Naive B cell (primary cell): ENCODE measurements around the gene AMDHD1. TPM values are rescaled to one million over a fixed set of nuclear protein-coding genes. Genes with fewer than 3 reads are reported as not detected.

Experiments
- ATAC-seq, 2 donors: fragments of 150-1000 bp; cut with Tn5 transposase; 2 replicates each; pipeline ENCODE4 v1.10.0; 2021; ENCODE audit warnings: low read depth in 2 of 2, mild to moderate bottlenecking in 2 of 2, moderate library complexity in 2 of 2
- DNase-seq: peaks from one replicate; pipeline ENCODE4 v3.0.0; 2022
- H3K27ac Mint-ChIP-seq, 6 donors: one replicate each; pipeline ENCODE4 v1.8.0; 2020 to 2022; ENCODE audit warnings: mild to moderate bottlenecking in 6 of 6, mixed read lengths in 6 of 6, moderate library complexity in 5 of 6, inconsistent platforms in 2 of 6
- H3K27me3 Mint-ChIP-seq, 3 donors: one replicate each; pipeline ENCODE4 v1.8.0; 2021 to 2022; ENCODE audit warnings: mixed read lengths in 3 of 3, mild to moderate bottlenecking in 1 of 3
- H3K36me3 Mint-ChIP-seq, 2 donors: one replicate each; pipeline ENCODE4 v1.8.0; 2020 to 2022; ENCODE audit warnings: mixed read lengths in 2 of 2, inconsistent platforms in 1 of 2, mild to moderate bottlenecking in 1 of 2
- H3K4me1 Mint-ChIP-seq, 3 donors: one replicate each; pipeline ENCODE4 v1.8.0; 2020 to 2022; ENCODE audit warnings: mixed read lengths in 3 of 3, inconsistent platforms in 1 of 3, mild to moderate bottlenecking in 1 of 3, moderate library complexity in 1 of 3
- H3K4me3 Mint-ChIP-seq, 8 donors: one replicate each; pipeline ENCODE4 v1.8.0; 2020 to 2022; ENCODE audit warnings: mild to moderate bottlenecking in 8 of 8, mixed read lengths in 8 of 8, moderate library complexity in 8 of 8, inconsistent platforms in 2 of 8
- H3K9me3 Mint-ChIP-seq, 7 donors: one replicate each; pipeline ENCODE4 v1.8.0; 2020 to 2022; ENCODE audit warnings: mixed read lengths in 7 of 7, mild to moderate bottlenecking in 5 of 7, inconsistent platforms in 2 of 7, moderate library complexity in 1 of 7
- polyA plus RNA-seq, 6 donors: library from polyadenylated mRNA; unstranded; fragments of 300-500 nt; fragmentation: Illumina TruSeq; gene quantifications; one replicate each; pipeline ENCODE4 v1.2.3, GENCODE V29; 2021; ENCODE audit warnings: low read depth in 6 of 6

The AMDHD1 gene
- under 1 TPM in 4 of 6 donors, not detected in 2; 0.20 to 0.85 (median 0.39) TPM for polyA plus RNA-seq

DNA sequence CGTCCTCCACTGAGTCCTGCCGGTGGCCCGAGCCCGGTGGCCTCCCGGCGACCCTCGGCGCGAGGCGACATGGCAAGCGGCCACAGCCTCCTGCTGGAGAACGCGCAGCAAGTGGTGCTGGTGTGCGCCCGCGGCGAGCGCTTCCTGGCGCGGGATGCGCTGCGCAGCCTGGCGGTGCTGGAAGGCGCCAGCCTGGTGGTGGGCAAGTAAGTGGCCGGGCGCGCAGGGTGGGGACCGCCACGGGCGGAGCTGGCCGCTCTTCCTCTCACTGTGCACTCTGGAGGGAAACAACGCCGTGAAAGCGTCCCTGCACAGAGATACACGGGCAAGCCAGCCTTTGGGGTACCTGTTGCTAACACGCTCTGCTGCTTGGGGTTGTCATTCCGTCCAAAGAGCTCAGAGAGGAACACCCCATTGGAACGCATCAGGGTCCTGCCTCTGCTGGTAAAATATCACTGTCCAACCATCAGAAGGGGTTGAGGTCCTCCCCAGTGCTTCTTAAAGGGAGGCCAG, at the start of gene AMDHD1:
TSS of gene AMDHD1 (plus strand) at position 2 of the 513 bp plus-strand sequence. CDS start at position 70, 68 bp downstream.
- Mint-ChIP-seq H3K9me3 (no peaks in the 10 kb centered on the region), H3K27me3 (peaks cover 0 to 9% (median 0%) of the 10 kb centered on the region in 3 donors), H3K4me3 (peak within 1 kb of the TSS; percentile 91 to 99 (median 96)), H3K4me1 (peaks cover 7 to 11% (median 11%) of the 10 kb centered on the region in 3 donors), H3K36me3 (no peaks in the 10 kb centered on the region), H3K27ac (peak within 1 kb of the TSS; percentile 55 to 96 (median 92))
- ATAC-seq (peak; percentile 66 to 68), DNase-seq (peak; percentile 50)

DNA sequence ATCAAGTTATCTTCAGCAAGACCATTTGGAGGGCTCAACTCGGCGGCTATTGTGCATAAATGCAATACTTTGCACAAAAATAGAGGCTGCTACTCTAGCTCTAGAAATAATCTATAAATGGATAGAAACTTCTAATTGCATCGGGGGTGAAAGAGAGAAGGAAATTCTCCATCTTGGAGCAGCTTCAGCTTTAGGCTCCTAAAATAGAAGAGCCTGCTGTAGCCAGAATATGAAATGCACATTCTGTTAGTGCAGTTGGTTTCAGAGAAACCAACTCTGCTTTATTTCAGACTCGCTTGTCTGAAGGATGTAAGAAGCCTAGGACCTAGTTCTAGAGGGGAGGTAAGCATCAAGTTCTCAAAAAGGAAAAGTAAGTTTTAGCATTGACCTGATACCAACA, 46.3 kb upstream of the AMDHD1 start:
- H3K27ac Mint-ChIP-seq: no peak overlapping the region
- no peak for ATAC-seq

DNA sequence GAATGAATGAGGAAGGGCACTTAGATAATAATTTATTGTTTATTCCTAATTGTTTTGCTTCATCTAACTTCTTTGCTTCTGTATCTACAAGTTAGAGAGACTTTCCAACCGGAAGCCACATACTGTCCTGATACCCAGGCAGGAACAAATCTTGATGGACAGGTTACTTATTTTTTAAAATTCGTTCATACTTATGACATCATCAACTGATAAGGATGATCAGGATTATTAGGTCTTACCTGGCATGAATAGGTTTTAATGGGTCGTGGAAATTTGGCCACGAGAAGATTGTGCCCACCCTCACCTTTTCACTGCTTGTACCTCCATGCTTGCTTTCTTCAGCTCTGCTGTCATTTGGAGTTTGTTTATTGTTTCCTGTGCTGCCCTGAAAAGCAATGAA, 45.0 kb upstream of the AMDHD1 start:
- ATAC-seq (no peak), DNase-seq (no peak)
- H3K9me3 Mint-ChIP-seq: peaks cover under 1 to 12% (median 2%) of the 10 kb centered on the region in 7 donors
- peaks cover 21 to 24% (median 23%) of the 10 kb centered on the region in 3 donors for H3K27me3 Mint-ChIP-seq
- H3K36me3 Mint-ChIP-seq: no peaks in the 10 kb centered on the region
- H3K4me1 Mint-ChIP-seq: no peaks in the 10 kb centered on the region
- no peak overlapping the region for H3K27ac Mint-ChIP-seq
- no peak overlapping the region for H3K4me3 Mint-ChIP-seq

More for the DNA sequence above, 46.3 kb upstream of the AMDHD1 start:
- H3K36me3 Mint-ChIP-seq: no peaks in the 10 kb centered on the region
- H3K27me3 Mint-ChIP-seq: peaks cover 19 to 24% (median 21%) of the 10 kb centered on the region in 3 donors
- H3K9me3 Mint-ChIP-seq: peaks cover 0 to 4% (median 0%) of the 10 kb centered on the region in 7 donors
- H3K4me3 Mint-ChIP-seq: no peak overlapping the region
- H3K4me1 Mint-ChIP-seq: no peaks in the 10 kb centered on the region
- DNase-seq: no peak

DNA sequence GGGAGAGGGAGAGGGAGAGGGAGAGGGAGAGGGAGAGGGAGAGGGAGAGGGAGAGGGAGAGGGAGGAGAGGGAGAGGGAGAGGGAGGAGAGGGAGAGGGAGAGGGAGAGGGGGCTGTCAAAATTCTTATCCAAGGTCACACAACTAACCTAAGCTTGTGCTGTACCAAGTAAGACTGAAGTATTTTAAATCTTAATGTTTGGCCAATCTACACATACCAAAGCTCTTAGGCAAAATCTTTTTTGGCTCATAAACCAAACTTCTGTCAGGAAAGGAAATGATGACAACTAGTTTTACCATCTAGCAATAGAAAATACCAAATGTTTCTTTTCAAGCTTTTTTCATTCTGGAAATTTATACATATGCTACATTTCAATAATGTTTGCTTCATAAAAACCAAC, 34.6 kb upstream of the AMDHD1 start:
- Mint-ChIP-seq H3K27me3 (peaks cover 17 to 43% (median 24%) of the 10 kb centered on the region in 3 donors), H3K4me3 (no peak overlapping the region), H3K27ac (no peak overlapping the region), H3K9me3 (peaks cover 0 to 6% (median 2%) of the 10 kb centered on the region in 7 donors), H3K36me3 (no peaks in the 10 kb centered on the region), H3K4me1 (peaks cover 0 to 7% (median 0%) of the 10 kb centered on the region in 3 donors)
- ATAC-seq: no peak
- no peak for DNase-seq

DNA sequence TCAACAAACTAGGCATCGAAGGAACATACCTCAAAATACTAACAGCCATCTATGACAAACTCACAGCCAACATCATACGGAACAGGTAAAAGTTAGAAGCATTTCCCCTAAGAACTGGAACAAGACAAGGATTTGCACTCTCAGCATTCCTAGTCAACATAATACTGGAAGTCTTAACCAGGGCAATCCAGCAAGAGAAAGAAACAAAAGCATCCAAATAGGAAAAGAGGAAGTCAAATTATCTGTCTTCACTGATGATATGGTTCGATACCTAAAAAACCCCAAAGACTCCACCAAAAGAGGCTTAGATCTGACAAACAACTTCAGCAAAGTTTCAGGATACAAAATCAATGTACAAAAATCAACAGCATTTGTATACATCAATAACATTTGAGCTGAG, 33.3 kb upstream of the AMDHD1 start:
- Mint-ChIP-seq H3K36me3 (no peaks in the 10 kb centered on the region), H3K4me1 (peaks cover 0 to 7% (median 0%) of the 10 kb centered on the region in 3 donors), H3K27me3 (peaks cover 12 to 33% (median 24%) of the 10 kb centered on the region in 3 donors), H3K9me3 (peaks cover 0 to 1% (median 0%) of the 10 kb centered on the region in 7 donors), H3K27ac (no peak overlapping the region), H3K4me3 (no peak overlapping the region)
- ATAC-seq: no peak
- DNase-seq: no peak

DNA sequence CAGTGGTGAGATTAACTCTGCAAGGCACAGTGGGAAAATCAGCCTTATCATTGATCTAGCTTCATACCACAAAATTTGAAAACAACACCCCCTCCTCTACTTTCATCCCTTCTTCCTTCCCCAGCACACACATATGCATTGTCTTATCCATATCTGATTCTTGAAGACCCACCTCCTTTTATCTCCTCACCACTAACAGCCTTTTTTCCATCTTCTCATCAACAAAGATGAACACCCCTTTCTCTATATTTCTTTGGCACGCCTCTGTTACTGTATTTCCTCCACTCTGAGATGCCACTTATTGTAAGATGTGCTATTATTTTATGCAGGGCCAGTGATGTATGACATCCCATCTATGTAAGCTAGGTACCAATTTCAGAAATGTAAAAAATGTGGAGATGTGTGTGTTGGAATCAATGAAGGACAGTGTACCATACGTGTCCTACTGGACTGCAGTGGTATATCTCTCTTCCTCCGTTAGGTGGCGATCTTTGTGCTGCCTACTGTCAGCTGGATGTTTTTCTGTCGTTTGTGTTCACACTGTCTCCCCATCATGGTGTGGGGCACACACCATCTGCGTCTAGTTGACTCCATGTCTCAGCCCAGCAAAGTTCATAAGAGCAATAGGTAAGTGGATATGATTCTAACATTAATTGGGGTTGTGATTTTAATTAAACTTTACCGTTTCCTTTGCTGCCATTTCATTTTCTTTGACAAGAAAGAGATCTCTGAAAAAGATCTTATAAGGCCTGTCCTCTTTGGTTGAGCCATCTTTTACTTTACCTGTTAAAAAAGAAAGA, 24.7 kb upstream of the AMDHD1 start:
- H3K27me3 Mint-ChIP-seq: peaks cover 0 to 8% (median 0%) of the 10 kb centered on the region in 3 donors
- H3K4me3 Mint-ChIP-seq: no peak overlapping the region
- ATAC-seq: peak; percentile 81 to 91
- H3K4me1 Mint-ChIP-seq: peaks cover 0 to 6% (median 4%) of the 10 kb centered on the region in 3 donors
- peaks cover 0 to 3% (median 0%) of the 10 kb centered on the region in 7 donors for H3K9me3 Mint-ChIP-seq
- DNase-seq: peak; percentile 44
- H3K36me3 Mint-ChIP-seq: no peaks in the 10 kb centered on the region
- no peak overlapping the region for H3K27ac Mint-ChIP-seq

GRCh38 chr12:95919110-95919509, 24.0 kb upstream of the AMDHD1 start:
- Mint-ChIP-seq H3K4me3 (no peak overlapping the region), H3K9me3 (peaks cover 0 to 3% (median 0%) of the 10 kb centered on the region in 7 donors), H3K27ac (no peak overlapping the region), H3K4me1 (peaks cover 0 to 6% (median 4%) of the 10 kb centered on the region in 3 donors), H3K27me3 (peaks cover 0 to 8% (median 0%) of the 10 kb centered on the region in 3 donors), H3K36me3 (no peaks in the 10 kb centered on the region)
- ATAC-seq (no peak), DNase-seq (no peak)

DNA sequence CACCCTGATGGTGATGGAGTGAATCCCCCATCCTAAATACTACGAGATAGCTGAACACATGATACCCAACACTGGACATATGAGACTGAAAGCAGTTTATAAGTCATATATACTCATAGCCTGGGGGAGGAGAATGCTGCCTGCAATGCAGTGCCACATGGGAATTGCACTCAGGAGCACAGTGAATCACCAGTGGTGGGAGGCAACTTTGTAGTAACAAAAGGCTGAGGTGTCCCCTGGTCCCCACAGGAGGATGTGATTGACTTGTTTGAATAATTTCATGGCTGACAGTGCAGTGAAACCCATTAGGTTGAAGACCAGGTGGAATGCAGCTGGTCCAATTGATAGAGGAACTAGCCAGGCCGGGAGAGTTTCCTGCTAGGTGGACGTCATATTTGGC, 20.9 kb upstream of the AMDHD1 start:
- H3K36me3 Mint-ChIP-seq: no peaks in the 10 kb centered on the region
- H3K27ac Mint-ChIP-seq: peak overlapping the region in 1 of 6 donors; percentile 35
- peaks cover 0 to 6% (median 4%) of the 10 kb centered on the region in 3 donors for H3K4me1 Mint-ChIP-seq
- no peak for DNase-seq
- H3K27me3 Mint-ChIP-seq: peaks cover 0 to 5% (median 0%) of the 10 kb centered on the region in 3 donors
- peak; percentile 41 to 47 for ATAC-seq
- no peak overlapping the region for H3K4me3 Mint-ChIP-seq
- H3K9me3 Mint-ChIP-seq: peaks cover 0 to 3% (median 0%) of the 10 kb centered on the region in 7 donors

GRCh38 chr12:95940514-95940913, 2.6 kb upstream of the AMDHD1 start:
- DNase-seq (no peak), ATAC-seq (no peak)
- Mint-ChIP-seq H3K36me3 (no peaks in the 10 kb centered on the region), H3K4me1 (peaks cover 7 to 11% (median 11%) of the 10 kb centered on the region in 3 donors), H3K9me3 (no peaks in the 10 kb centered on the region), H3K27me3 (peaks cover 0 to 5% (median 0%) of the 10 kb centered on the region in 3 donors), H3K4me3 (peak overlapping the region in 2 of 8 donors; percentile 75 to 99), H3K27ac (peak overlapping the region in 2 of 6 donors; percentile 20 to 87)

DNA sequence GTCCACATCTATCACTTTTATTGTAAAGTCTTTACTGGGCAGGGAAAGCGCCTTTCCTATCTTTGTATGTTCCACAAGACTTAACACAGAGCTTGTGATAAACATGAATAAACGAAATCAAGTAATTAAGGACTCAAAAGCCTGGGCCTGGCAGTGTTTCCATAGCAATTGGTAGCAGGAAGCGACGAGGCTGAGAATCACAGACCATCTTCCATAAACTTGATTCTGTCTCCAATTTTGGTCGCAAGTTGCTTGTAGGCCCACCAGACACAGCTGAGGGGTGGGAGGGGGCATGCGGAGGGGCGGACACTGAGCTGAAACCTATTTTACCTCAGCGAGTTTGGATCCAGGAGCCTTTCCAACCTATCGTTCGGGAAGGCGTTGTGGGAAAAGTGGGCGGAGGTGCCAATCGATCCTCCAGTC, 1.0 kb upstream of the AMDHD1 start:
- peak overlapping the region; percentile 91 to 99 (median 96) for H3K4me3 Mint-ChIP-seq
- DNase-seq (no peak), ATAC-seq (no peak)
- peaks cover 0 to 11% (median 0%) of the 10 kb centered on the region in 3 donors for H3K27me3 Mint-ChIP-seq
- H3K9me3 Mint-ChIP-seq: no peaks in the 10 kb centered on the region
- peaks cover 7 to 11% (median 11%) of the 10 kb centered on the region in 3 donors for H3K4me1 Mint-ChIP-seq
- peak overlapping the region in 4 of 6 donors; percentile 29 to 91 (median 62) for H3K27ac Mint-ChIP-seq
- no peaks in the 10 kb centered on the region for H3K36me3 Mint-ChIP-seq

DNA sequence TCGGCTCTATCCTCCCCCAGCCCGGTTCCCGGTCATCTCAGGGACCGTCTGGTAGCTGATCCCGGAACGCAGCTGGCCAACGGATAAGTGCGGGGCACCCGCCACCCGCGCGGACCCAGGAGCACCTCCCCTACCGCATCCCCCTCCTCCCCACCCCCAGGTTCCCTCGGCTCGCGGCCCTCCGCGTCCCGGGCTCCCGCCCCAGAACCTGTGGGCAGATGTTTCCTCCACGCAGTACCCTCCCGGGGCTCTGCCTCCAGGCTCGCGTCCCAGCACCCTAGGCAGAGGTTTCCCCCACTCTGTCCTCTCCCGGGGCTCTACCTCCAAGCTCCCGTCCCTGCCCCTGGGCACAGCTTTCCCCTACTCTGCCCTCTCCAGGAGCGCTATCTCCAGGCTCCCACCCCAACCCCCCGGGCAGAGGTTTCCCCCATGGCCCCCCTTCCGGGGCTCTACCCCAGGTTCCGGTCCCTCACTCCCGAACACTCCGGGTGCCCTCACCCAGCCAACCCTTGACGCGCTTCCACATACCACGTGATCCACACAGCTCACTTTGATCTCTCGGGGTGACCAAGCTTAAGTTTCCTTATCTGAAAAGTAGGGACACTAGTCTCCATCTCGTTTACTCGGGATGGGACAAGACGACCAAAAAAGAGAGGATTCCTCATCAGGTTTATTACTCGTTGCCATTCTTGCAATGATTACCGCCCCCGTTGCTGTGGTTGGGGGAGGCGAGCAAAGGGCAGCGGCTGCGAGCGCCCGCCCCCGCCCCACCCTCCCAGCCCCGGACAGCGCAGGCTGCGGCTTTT, 404 bp upstream of the AMDHD1 start, which contains the start of gene CCDC38:
TSS of gene CCDC38 (minus strand) at position 91 of the 806 bp plus-strand sequence. CDS start 6,105 bp downstream, outside the sequence.
- DNase-seq (peak; percentile 72), ATAC-seq (peak; percentile 94 to 95)
- H3K9me3 Mint-ChIP-seq: no peaks in the 10 kb centered on the region
- H3K27me3 Mint-ChIP-seq: peaks cover 0 to 11% (median 0%) of the 10 kb centered on the region in 3 donors
- peaks cover 7 to 11% (median 11%) of the 10 kb centered on the region in 3 donors for H3K4me1 Mint-ChIP-seq
- peak within 1 kb of the TSS; percentile 91 to 99 (median 96) for H3K4me3 Mint-ChIP-seq
- H3K27ac Mint-ChIP-seq: peak within 1 kb of the TSS; percentile 55 to 96 (median 92)
- no peaks in the 10 kb centered on the region for H3K36me3 Mint-ChIP-seq

- peaks cover 0 to 8% (median 0%) of the 10 kb centered on the region in 3 donors for H3K27me3 Mint-ChIP-seq
- peaks cover 7 to 11% (median 11%) of the 10 kb centered on the region in 3 donors for H3K4me1 Mint-ChIP-seq
- no peak for ATAC-seq
- DNase-seq: no peak
- H3K4me3 Mint-ChIP-seq: peak overlapping the region in 7 of 8 donors; percentile 86 to 99 (median 95)
- H3K27ac Mint-ChIP-seq: peak overlapping the region in 1 of 6 donors; percentile 7
- no peaks in the 10 kb centered on the region for H3K9me3 Mint-ChIP-seq
- no peaks in the 10 kb centered on the region for H3K36me3 Mint-ChIP-seq
These were observed 1.1 kb downstream of the AMDHD1 start for GRCh38 chr12:95944108-95944704.
